Endothelial cell of umbilical vein (primary cell): ENCODE results near the gene RYR3.

Source experiments
- CTCF ChIP-seq, 2 donors: IDR thresholded peaks; 1 replicate in 1 of 2; 2 replicates in 1 of 2; pipeline ENCODE4 v1.5.1; 2011; ENCODE audit warnings: low read length in 2 of 2, mild to moderate bottlenecking in 2 of 2, moderate library complexity in 2 of 2, control low read depth in 1 of 2, inconsistent platforms in 1 of 2, low read depth in 1 of 2; ENCODE audit not compliant: insufficient read depth in 1 of 2; ENCODE audit errors: extremely low read depth in 1 of 2
- EZH2 ChIP-seq: IDR thresholded peaks from 2 replicates; pipeline ENCODE4 v1.6.1; 2012; ENCODE audit warnings: borderline replicate concordance, low read depth, mild to moderate bottlenecking, moderate library complexity, low read length, inconsistent platforms; ENCODE audit not compliant: severe bottlenecking
- FOS ChIP-seq: IDR thresholded peaks from 2 replicates; pipeline ENCODE4 v1.6.1; 2011; ENCODE audit warnings: mild to moderate bottlenecking, low read length, moderate library complexity, borderline replicate concordance; ENCODE audit not compliant: insufficient read depth
- GATA2 ChIP-seq: IDR thresholded peaks from 2 replicates; pipeline ENCODE4 v1.7.0; 2011; ENCODE audit warnings: low read depth, mild to moderate bottlenecking, moderate library complexity, mixed read lengths, low read length; ENCODE audit not compliant: insufficient read length, insufficient read depth
- JUN ChIP-seq: IDR thresholded peaks from 2 replicates; pipeline ENCODE4 v1.6.1; 2011; ENCODE audit warnings: borderline replicate concordance, low read depth; ENCODE audit not compliant: insufficient read length, insufficient read depth
- MAX ChIP-seq: IDR thresholded peaks from 2 replicates; pipeline ENCODE4 v1.6.1; 2011; ENCODE audit not compliant: insufficient read depth, insufficient read length
- MYC ChIP-seq: IDR thresholded peaks from one replicate; pipeline ENCODE4 v1.6.1; 2011; ENCODE audit warnings: mild to moderate bottlenecking, low read depth, low read length
- POLR2A ChIP-seq: IDR thresholded peaks from 2 replicates; pipeline ENCODE4 v1.6.1; 2012; ENCODE audit warnings: low read depth, mild to moderate bottlenecking, control low read depth, low read length
- POLR2AphosphoS5 ChIP-seq: IDR thresholded peaks from 2 replicates; pipeline ENCODE4 v1.6.1; 2012; ENCODE audit warnings: low read depth, mild to moderate bottlenecking, control low read depth, low read length, moderate library complexity; ENCODE audit not compliant: insufficient read depth

GRCh38 chr15:33398555-33398954 is 87.8 kb downstream of the RYR3 start:
- TF ChIP-seq CTCF (IDR thresholded peaks at IDR 0.05; ENCODE audit: extremely low read depth in 1 of 2, insufficient read depth in 1 of 2, low read depth in 1 of 2, low read length in 2 of 2), result no peak
- no peak for TF ChIP-seq EZH2
- TF ChIP-seq POLR2A, result no peak
- TF ChIP-seq MYC, result no peak
- TF ChIP-seq POLR2AphosphoS5, result no peak
- no peak for TF ChIP-seq JUN
- no peak for TF ChIP-seq MAX
- no peak for TF ChIP-seq FOS
- no peak for TF ChIP-seq GATA2
